ENCODE measurements around the gene VAV2.

- TF ChIP-seq CTCF (IDR thresholded peaks at IDR 0.05) = no peak
- no peak for TF ChIP-seq POLR2AphosphoS5 (IDR thresholded peaks at IDR 0.05)
- no peak for TF ChIP-seq POLR2A (IDR thresholded peaks at IDR 0.05)
Observed at GRCh38 chr9:133796562-133796961, 195.6 kb downstream of the VAV2 start.

All from breast epithelium (tissue), 3 donors.